K562 (cell line): Measurements from ENCODE around the gene GRPEL2. TPM values are rescaled to one million over a fixed set of nuclear protein-coding genes. Genes with fewer than 3 reads are reported as not detected.
A peak's percentile ranks its signal among the peaks of the same experiment; 100 is the strongest.

Experiments used
- BACH1 ChIP-seq: fragments of 200-800 bp; sonication (Bioruptor generic); IDR thresholded peaks from 2 replicates; pipeline ENCODE4 v1.6.1; 2016; ENCODE audit warnings: missing genetic modification characterization, missing compliant biosample characterization
- BCOR ChIP-seq: fragments of 450-650 bp; IDR thresholded peaks from 2 replicates; pipeline ENCODE4 v1.6.1; 2016
- BRD4 ChIP-seq: fragments of 200-600 bp; sonication (generic); IDR thresholded peaks from 2 replicates; pipeline ENCODE4 v1.6.1; 2017; ENCODE audit warnings: inconsistent platforms
- CBFA2T2 ChIP-seq: fragments of 450-650 bp; conservative IDR thresholded peaks from 2 replicates; pipeline ENCODE4 v1.6.1; 2017; ENCODE audit warnings: mild to moderate bottlenecking
- CLOCK ChIP-seq: fragments of 250-450 bp; sonication (Bioruptor Pico); IDR thresholded peaks from 2 replicates; pipeline ENCODE4 v1.4.0; 2020; ENCODE audit warnings: mild to moderate bottlenecking, moderate library complexity, borderline replicate concordance
- DIDO1 ChIP-seq: fragments of 450-650 bp; IDR thresholded peaks from 2 replicates; pipeline ENCODE4 v1.6.1; 2016; ENCODE audit warnings: low read depth, missing biosample characterization, missing genetic modification characterization
- JUN ChIP-seq, 2 experiments: sonication (generic) in 1 of 2; formaldehyde crosslinking in 1 of 2; IDR thresholded peaks; 2 replicates each; pipeline versions ENCODE4 v1.6.1 to v1.8.0; 2012 to 2022; ENCODE audit warnings: borderline replicate concordance in 2 of 2, mild to moderate bottlenecking in 2 of 2, improper control_type of control experiment in 1 of 2, low read depth in 1 of 2, low read length in 1 of 2, missing genetic modification reagents in 1 of 2
- KLF10 ChIP-seq: fragments of 250-450 bp; sonication (Bioruptor Pico); IDR thresholded peaks from 2 replicates; pipeline ENCODE4 v1.6.1; 2021; ENCODE audit warnings: matching md5 sums
- KLF6 ChIP-seq: fragments of 250-450 bp; sonication (Bioruptor Pico); IDR thresholded peaks from 2 replicates; pipeline ENCODE4 v1.4.0; 2020; ENCODE audit warnings: mild to moderate bottlenecking, moderate library complexity, borderline replicate concordance
- MAFF ChIP-seq: IDR thresholded peaks from 2 replicates; pipeline ENCODE4 v1.6.1; 2012; ENCODE audit warnings: low read length, improper control_type of control experiment
- PCBP1 ChIP-seq: fragments of 200-400 bp; formaldehyde crosslinking; IDR thresholded peaks from 2 replicates; pipeline ENCODE4 v1.6.1; 2018; ENCODE audit warnings: mild to moderate bottlenecking, low read depth, low read length; ENCODE audit not compliant: poor library complexity, severe bottlenecking
- PKNOX1 ChIP-seq: fragments of 450-650 bp; IDR thresholded peaks from 2 replicates; pipeline ENCODE4 v1.6.1; 2016
- RBM34 ChIP-seq: fragments of 200-400 bp; formaldehyde crosslinking; IDR thresholded peaks from 2 replicates; pipeline ENCODE4 v1.6.1; 2018; ENCODE audit warnings: low read length, borderline replicate concordance; ENCODE audit not compliant: insufficient read depth
- TEAD1 ChIP-seq, 2 experiments: fragments of 450-650 bp in 1 of 2; sonication (generic) in 1 of 2; formaldehyde crosslinking; IDR thresholded peaks; 2 replicates each; pipeline versions ENCODE4 v1.4.0 to v1.8.0; 2020 to 2022; ENCODE audit warnings: mild to moderate bottlenecking in 2 of 2, missing genetic modification reagents in 1 of 2
- USF2 ChIP-seq: sonication (generic); formaldehyde crosslinking; IDR thresholded peaks from 2 replicates; pipeline ENCODE4 v1.5.0; 2020; ENCODE audit warnings: missing genetic modification reagents
- ZNF79 ChIP-seq: fragments of 250-450 bp; sonication (Bioruptor Pico); IDR thresholded peaks from 2 replicates; pipeline ENCODE4 v1.4.0; 2020; ENCODE audit warnings: low read depth, mild to moderate bottlenecking, moderate library complexity
- polyA plus RNA-seq, 8 experiments: library from polyadenylated mRNA; depleted of rRNA in 4 of 8; stranded (reverse) in 5 of 8; unstranded in 3 of 8; fragments of >200 nt; fragmentation: Nextera tagmentation in 2 of 8; fragmentation: Illumina TruSeq in 1 of 8; extraction: Ambion mirVana in 2 of 8; extraction: Trizol in 1 of 8; gene quantifications; 2 replicates each; pipeline versions ENCODE4 v1.2.1 to v1.2.3, GENCODE V29; 2011 to 2014; ENCODE audit warnings: inconsistent platforms in 1 of 8, missing spikeins in 1 of 8
- total RNA-seq, 7 experiments: library from RNA; depleted of rRNA in 6 of 7; stranded (reverse); fragments of >200 nt in 6 of 7; fragmentation: Illumina TruSeq in 2 of 7; extraction: Trizol in 2 of 7; gene quantifications; 2 replicates each; pipeline versions ENCODE4 v1.2.1 to v1.2.3, GENCODE V29; 2011 to 2021; ENCODE audit warnings: low replicate concordance in 1 of 7
- TF ChIP-seq, protein P1 (sequence below): fragments of 250-450 bp; sonication (Bioruptor Pico); IDR thresholded peaks from 2 replicates; pipeline ENCODE4 v1.5.1; 2021; ENCODE audit warnings: mild to moderate bottlenecking
- TF ChIP-seq, protein P2 (sequence below): fragments of 450-650 bp; IDR thresholded peaks from one replicate; pipeline ENCODE4 v1.6.1; 2018; ENCODE audit warnings: mild to moderate bottlenecking, moderate library complexity; ENCODE audit not compliant: partially characterized antibody
- TF ChIP-seq, protein P3 (sequence below): fragments of 250-450 bp; sonication (Bioruptor Pico); IDR thresholded peaks from 2 replicates; pipeline ENCODE4 v1.4.0; 2020; ENCODE audit warnings: mild to moderate bottlenecking, moderate library complexity

The GRPEL2 gene
- total and polyA plus RNA-seq, 9 of the 15 experiments (the other 6 are each of a cell fraction or from before 2014, with no cell fraction given) = 11.2 to 40.5 (median 25.8) TPM

- TF ChIP-seq, protein P1, sequence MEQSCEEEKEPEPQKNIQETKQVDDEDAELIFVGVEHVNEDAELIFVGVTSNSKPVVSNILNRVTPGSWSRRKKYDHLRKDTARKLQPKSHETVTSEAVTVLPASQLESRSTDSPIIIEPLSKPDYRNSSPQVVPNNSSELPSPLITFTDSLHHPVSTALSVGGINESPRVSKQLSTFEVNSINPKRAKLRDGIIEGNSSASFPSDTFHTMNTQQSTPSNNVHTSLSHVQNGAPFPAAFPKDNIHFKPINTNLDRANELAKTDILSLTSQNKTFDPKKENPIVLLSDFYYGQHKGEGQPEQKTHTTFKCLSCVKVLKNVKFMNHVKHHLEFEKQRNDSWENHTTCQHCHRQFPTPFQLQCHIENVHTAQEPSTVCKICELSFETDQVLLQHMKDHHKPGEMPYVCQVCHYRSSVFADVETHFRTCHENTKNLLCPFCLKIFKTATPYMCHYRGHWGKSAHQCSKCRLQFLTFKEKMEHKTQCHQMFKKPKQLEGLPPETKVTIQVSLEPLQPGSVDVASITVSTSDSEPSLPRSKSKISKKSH = no peak
- TF ChIP-seq MAFF = peak; percentile 94
- no peak for TF ChIP-seq DIDO1 (tag)
- TF ChIP-seq, protein P2, sequence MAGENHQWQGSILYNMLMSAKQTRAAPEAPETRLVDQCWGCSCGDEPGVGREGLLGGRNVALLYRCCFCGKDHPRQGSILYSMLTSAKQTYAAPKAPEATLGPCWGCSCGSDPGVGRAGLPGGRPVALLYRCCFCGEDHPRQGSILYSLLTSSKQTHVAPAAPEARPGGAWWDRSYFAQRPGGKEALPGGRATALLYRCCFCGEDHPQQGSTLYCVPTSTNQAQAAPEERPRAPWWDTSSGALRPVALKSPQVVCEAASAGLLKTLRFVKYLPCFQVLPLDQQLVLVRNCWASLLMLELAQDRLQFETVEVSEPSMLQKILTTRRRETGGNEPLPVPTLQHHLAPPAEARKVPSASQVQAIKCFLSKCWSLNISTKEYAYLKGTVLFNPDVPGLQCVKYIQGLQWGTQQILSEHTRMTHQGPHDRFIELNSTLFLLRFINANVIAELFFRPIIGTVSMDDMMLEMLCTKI = no peak
- no peak for TF ChIP-seq JUN (IDR thresholded peaks at IDR 0.05; ENCODE audit: borderline replicate concordance, low read depth, low read length)
- no peak for TF ChIP-seq JUN (CRISPR knock-in tag; IDR thresholded peaks at IDR 0.05; ENCODE audit: borderline replicate concordance)
- TF ChIP-seq ZNF79 (CRISPR knock-in tag) = no peak
- no peak; the same call in 1 of the 2 replicates for TF ChIP-seq KLF6 (CRISPR knock-in tag)
- no peak for TF ChIP-seq RBM34
- TF ChIP-seq BRD4 = no peak
- TF ChIP-seq PKNOX1 = peak; percentile 78
- peak; percentile 81 to 84 for TF ChIP-seq TEAD1 (CRISPR knock-in tag; IDR thresholded peaks at IDR 0.05)
- peak; percentile 62; the same call in 1 of the 2 replicates for TF ChIP-seq BCOR
- peak; percentile 90 for TF ChIP-seq BACH1 (tag)
- TF ChIP-seq KLF10 (CRISPR knock-in tag) = no peak
- TF ChIP-seq CLOCK (CRISPR knock-in tag) = no peak
- TF ChIP-seq CBFA2T2 = peak; percentile 83
- TF ChIP-seq PCBP1 = no peak
- peak; percentile 90 for TF ChIP-seq USF2
- TF ChIP-seq, protein P3, sequence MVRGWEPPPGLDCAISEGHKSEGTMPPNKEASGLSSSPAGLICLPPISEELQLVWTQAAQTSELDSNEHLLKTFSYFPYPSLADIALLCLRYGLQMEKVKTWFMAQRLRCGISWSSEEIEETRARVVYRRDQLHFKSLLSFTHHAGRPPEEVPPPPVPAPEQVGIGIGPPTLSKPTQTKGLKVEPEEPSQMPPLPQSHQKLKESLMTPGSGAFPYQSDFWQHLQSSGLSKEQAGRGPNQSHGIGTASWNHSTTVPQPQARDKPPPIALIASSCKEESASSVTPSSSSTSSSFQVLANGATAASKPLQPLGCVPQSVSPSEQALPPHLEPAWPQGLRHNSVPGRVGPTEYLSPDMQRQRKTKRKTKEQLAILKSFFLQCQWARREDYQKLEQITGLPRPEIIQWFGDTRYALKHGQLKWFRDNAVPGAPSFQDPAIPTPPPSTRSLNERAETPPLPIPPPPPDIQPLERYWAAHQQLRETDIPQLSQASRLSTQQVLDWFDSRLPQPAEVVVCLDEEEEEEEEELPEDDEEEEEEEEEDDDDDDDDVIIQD = 0 out of 2 replicates have a peak, but pooled peaks have one; percentile 56
These were observed 24.4 kb upstream of the GRPEL2 start (continued) for GRCh38 chr5:149320791-149321330.
